Measurements from ENCODE around the gene PCBD2.
"Not testable (repeated sequence)": the region's sequence is repeated elsewhere in the genome, so short reads cannot be mapped to it uniquely, and the experiment has no call there.

PCBD2 gene

DNA sequence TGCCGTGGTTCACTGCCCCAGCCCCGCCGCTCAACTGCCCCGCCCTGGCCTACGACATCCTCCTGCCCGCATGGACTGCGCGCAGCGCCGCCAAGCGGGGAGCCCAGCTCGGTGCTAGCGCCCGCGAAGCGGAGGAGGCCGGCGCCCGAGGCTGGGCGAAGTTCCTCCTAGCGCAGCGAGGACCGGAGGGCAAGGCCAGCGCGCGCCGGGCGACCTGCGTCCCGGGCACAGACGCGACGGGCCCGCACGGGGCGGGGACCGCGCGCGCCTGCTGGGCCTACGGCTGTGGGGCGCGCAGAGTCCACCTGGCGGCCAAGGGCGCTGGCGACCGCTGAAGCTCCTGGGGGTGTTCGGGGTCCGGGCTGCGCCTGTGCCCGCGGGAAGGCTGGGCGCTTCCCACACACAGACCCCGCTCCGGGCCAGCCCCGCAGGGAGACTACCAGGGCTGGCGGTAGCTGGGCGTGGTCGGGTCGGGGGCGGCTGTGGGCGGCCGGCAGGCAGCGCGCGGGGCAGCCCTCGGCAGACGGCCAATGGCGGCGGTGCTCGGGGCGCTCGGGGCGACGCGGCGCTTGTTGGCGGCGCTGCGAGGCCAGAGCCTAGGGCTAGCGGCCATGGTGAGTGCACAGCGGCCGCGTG, at the start of gene PCBD2:
TSS of gene PCBD2 (plus strand) at position 522 of the 636 bp plus-strand sequence. CDS start at position 531, 9 bp downstream.
- DNase-seq (ENCODE audit: low spot score), result peak; percentile 89

DNA sequence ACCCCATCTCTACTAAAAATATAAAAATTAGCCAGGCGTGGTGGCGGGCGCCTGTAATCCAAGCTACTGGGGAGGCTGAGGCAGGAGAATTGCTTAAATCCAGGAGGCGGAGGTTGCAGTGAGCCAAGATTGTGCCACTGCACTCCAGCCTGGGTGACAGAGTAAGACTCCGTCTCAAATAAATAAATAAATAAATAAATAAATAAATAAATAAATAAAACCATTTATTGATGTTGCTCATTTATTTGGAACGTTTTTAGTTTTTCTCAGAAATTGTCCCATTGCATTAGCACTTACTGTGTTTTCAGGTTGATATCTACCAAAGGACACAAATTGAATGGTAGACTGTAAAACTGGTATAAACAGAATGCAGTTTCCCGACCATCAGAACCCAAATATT, 48.5 kb upstream of the PCBD2 start:
- DNase-seq (ENCODE audit: low spot score), result not testable (repeated sequence)

GRCh38 chr5:134857401-134857800, 47.5 kb upstream of the PCBD2 start:
- DNase-seq (ENCODE audit: low spot score), result no peak

GRCh38 chr5:134864707-134865106, 40.2 kb upstream of the PCBD2 start:
- no peak for DNase-seq (ENCODE audit: low spot score)

- DNase-seq (ENCODE audit: low spot score), result peak; percentile 36
These were observed 31.4 kb upstream of the PCBD2 start for GRCh38 chr5:134873494-134873893.

DNA sequence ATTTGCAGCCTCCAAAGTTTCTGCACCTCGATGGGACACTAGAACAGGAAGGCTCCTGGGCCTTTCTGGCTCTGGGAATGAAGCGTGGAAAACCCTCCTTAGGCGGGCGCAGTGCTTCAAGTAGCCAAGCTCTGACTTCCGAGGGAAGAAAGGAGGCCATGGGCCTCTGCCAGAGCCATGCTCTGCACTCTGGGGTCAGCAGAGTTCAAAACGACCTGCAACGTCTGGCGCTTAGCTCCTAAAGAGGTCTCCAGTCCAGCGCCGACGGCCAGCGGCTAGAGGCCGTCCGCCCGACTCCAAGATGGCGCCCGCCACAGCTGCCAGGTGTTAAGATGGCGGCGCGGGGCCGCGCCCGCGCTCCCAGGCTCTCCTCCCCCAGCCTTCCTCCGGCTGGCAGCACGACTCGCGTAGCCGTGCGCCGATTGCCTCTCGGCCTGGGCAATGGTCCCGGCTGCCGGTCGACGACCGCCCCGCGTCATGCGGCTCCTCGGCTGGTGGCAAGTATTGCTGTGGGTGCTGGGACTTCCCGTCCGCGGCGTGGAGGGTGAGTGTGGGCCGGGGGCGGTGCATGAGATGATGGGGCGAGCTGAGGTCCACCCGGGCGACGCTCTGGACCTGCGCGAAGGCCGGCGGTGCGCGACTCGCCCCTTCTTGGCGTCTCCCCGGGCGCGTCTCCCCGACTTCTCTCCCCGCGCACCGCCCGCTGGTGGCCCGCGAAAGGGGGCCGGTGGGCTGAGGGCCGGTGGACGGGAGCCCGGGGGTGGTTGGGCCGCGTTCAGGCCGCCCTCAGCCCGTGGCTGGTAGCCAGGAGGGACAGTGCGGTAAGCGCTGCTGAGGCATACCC, 30.7 kb upstream of the PCBD2 start, which contains the start of gene TXNDC15:
TSS of gene TXNDC15 (plus strand) at position 385 of the 844 bp plus-strand sequence. CDS start at position 442, 57 bp downstream.
- peak; percentile 88 for DNase-seq (ENCODE audit: low spot score)

DNA sequence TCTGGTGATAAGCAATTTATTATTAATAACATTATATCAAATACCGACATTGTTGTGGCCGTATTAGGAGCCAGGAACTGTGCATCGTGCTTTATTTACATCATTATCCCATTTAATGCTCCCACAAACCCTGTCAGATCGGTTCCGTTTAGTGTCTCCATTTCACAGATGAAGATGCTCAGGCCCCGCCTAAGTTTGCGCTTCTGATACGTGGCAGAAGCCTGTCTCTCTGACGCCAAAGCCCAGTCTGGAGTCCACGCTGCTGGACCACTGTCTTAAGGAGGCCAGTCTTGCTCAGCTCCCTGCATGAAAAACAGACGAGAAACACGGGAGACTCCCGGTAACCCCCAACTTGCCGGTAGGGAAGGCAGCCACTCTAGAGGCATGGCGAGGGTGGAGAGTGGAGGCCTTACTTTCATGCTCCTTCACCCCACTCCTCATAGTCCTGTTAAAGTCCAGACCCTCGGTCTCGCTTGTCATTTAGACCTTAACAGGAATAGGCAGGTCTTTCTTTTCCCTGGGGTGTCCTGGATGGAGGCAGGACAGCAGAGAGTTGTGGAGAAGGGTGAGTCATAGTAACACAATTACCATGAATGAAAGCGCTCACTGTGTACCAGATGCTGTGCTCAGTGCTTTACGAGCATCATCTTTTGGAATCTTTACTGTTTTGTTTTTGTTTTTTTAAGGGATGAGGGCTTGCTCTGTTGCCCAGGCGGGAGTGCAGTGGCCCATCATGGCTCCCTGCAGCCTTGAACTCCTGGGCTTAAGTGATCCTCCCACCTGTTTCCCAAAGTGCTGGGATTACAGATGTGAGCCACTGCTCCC, 29.9 kb upstream of the PCBD2 start:
- peak; percentile 19 for DNase-seq (ENCODE audit: low spot score)

GRCh38 chr5:134877159-134877558, 27.8 kb upstream of the PCBD2 start:
- no peak for DNase-seq (ENCODE audit: low spot score)

DNA sequence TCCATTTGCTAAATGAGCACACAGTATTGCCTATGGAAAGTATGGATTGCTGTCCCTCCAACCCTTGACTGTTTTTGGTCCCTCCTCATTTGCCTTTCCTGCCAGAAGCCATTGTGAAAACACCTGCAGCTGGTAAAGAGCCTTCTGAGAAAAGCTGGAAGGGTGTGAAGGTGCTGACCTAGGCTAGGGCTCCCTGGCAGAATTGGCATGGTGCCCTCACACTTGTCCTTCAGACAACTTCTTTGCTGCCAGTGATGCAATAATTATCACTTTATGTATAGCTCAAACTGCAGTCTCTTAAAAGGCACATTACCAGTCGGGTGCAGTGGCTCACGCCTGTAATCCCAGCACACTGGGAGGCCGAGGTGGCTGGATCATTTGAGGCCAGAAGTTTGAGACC, 26.5 kb upstream of the PCBD2 start:
- no peak for DNase-seq (ENCODE audit: low spot score)

DNA sequence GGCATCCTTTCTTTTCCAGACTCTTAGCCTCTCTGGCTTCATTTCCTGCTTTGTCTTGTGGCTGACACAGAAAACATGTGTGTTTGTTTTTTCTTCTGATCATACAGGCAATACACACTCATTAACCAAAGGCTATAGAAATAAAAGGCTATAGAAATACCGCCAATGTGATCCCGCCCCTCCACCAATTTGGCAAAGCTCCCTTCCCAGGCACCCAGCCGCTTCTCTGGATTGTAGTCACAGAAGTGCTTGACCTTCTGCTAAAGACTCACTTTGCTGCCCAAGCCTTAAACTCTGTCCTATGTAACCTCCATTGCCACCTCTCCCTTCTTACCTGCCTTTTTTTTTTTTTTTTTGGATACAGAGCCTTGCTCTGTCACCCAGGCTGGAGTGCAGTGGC, 25.5 kb upstream of the PCBD2 start:
- no peak for DNase-seq (ENCODE audit: low spot score)

DNA sequence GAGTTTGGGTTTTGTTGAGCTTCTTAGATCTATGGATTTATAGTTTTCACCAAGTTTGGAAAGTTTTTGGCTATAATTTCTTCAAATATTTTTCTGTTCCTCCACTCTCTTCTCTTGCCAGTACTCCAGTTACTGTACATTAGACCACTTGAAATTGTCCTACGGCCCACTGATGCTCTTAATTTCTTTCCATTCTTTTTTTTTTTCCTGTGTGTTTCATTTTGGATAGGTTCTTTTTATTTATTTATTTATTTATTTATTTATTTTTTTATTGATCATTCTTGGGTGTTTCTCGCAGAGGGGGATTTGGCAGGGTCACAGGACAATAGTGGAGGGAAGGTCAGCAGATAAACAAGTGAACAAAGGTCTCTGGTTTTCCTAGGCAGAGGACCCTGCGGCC, 24.0 kb upstream of the PCBD2 start:
- not testable (repeated sequence) for DNase-seq (ENCODE audit: low spot score)

DNA sequence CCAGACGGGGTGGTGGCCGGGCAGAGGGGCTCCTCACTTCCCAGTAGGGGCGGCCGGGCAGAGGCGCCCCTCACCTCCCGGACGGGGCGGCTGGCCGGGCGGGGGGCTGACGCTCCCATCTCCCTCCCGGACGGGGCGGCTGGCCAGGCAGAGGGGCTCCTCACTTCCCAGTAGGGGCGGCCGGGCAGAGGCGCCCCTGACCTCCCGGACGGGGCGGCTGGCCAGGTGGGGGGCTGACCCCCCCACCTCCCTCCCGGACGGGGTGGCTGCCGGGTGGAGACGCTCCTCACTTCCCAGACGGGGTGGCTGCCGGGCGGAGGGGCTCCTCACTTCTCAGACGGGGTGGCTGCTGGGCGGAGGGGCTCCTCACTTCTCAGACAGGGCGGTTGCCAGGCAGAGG, 23.2 kb upstream of the PCBD2 start:
- not testable (repeated sequence) for DNase-seq (ENCODE audit: low spot score)

DNA sequence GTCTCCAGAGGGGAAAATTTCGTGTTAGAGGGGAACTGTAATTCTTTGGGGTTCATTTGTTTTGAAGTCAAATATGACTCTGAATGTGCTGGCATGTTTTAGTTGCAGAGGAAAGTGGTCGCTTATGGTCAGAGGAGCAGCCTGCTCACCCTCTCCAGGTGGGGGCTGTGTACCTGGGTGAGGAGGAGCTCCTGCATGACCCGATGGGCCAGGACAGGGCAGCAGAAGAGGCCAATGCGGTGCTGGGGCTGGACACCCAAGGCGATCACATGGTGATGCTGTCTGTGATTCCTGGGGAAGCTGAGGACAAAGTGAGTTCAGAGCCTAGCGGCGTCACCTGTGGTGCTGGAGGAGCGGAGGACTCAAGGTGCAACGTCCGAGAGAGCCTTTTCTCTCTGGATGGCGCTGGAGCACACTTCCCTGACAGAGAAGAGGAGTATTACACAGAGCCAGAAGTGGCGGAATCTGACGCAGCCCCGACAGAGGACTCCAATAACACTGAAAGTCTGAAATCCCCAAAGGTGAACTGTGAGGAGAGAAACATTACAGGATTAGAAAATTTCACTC, 17.3 kb upstream of the PCBD2 start:
- no peak for DNase-seq (ENCODE audit: low spot score)

GRCh38 chr5:134889335-134889734, 15.6 kb upstream of the PCBD2 start:
- no peak for DNase-seq (ENCODE audit: low spot score)

- DNase-seq (ENCODE audit: low spot score), result no peak
These were observed 13.5 kb upstream of the PCBD2 start for GRCh38 chr5:134891473-134891872.

DNA sequence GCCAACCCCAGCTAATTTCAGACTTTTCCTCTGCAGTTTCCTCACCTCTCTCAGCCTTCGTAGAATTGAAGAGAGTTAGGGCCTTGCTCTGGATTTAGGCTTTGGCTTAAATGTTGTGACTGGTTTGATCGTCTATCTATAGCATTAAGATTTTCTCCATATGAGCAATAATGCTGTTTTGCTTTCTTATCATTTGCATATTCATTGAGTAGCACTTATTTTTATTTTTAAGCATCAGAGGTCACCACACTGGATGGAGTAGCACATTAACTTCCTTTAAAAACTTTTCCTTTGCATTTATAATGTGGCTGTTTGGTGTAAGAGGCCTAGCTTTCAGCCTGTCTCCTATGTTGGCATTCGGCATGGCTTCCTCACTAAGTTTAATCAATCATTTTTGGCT, 12.6 kb upstream of the PCBD2 start:
- DNase-seq (ENCODE audit: low spot score), result no peak

GRCh38 chr5:134892926-134893325, 12.0 kb upstream of the PCBD2 start:
- DNase-seq (ENCODE audit: low spot score), result no peak

DNA sequence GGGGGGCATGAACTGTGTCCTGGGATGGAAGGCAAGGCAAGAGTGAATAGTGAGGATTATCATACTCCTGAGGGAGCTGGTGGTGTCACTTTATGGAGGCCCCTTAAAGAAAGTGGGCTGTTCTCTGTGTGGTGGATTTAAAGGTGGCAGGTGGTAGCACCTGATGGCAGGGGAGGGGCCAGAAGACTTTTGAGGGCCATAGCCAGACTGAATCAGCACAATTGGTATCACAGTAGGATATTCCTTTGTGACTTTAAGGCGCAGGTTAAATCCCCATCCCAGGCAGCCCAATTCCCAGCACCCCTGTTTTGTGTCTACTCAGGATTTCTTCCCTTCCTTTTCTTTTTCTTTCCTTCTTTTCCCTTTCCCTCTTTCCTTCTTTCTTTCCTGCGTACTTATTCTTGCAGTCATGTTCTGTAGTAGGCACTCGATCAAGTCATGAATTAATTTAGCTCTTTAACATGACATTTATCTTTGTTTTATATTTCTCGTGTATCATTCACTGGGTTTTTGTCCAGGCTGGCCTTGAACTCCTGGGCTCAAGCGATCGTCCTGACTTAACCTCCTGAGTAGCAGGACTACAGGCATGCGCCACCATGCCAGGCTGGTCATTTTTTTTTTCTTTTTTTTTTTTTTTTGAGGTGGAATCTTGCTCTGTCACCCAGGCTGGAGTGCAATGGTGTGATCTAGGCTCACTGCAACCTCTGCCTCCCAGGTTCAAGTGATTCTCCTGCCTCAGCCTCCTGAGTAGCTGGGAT, 11.0 kb upstream of the PCBD2 start:
- DNase-seq (ENCODE audit: low spot score), result no peak

DNA sequence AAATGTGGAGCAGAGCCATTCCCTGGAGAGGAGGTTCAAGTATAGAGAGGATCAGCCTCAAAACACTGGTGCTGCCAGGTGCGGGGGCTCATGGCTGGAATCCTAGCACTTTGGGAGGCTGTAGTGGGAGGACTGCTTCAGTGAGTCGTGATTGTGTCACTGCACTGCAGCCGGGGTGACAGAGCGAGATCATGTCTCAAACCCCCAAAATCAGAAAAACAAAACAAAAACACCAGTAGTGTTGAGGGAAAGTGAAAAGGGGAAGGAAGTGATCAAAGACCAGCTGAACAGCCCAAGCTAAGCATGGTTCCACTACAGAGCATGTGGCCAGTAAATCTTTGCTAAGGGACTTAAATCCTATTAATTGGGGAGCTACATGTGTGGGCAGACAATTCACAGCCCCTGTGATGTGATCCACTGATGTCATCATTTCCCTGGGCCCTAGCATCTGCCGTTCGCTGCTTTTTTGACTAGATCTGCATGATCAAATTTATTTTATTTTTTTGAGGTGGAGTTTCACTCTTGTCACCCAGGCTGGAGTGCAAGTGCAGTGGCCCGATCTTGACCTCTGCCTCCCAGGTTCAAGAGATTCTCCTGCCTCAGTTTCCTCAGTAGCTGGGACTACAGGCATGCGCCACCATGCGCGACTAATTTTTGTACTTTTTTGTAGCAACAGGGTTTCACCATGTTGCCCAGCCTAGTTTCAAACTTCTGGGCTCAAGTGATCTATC, 2.7 kb upstream of the PCBD2 start:
- DNase-seq (ENCODE audit: low spot score), result peak; percentile 73

- peak; percentile 55 for DNase-seq (ENCODE audit: low spot score)
These were observed 490 bp downstream of the PCBD2 start for GRCh38 chr5:134905246-134905996.

Data from germinal center (tissue), 1 donor.